HepG2 (cell line): Measurements from ENCODE around the gene TUBA1A. TPM values are rescaled to one million over a fixed set of nuclear protein-coding genes. Genes with fewer than 3 reads are reported as not detected.

Experiments used
- ATAC-seq: fragments of 200-7000 bp; cut with Tn5 transposase; 3 replicates; pipeline ENCODE4 v1.9.1; 2020; ENCODE audit warnings: mild to moderate bottlenecking, moderate library complexity
- BruUV-seq: library from RNA; stranded (reverse); fragments of 400-500 nt; replicated peaks from 2 replicates; lab custom pipeline; 2021; lab: Mats Ljungman, UMichigan
- CTCF ChIA-PET: fragments of 300-600 bp; formaldehyde crosslinking; extraction: SDS; loops from one replicate; lab custom pipeline; 2021; ENCODE audit warnings: low total read pairs, inconsistent platforms, low intra/inter-chr PET ratio; lab: Yijun Ruan, JAX
- POLR2A ChIA-PET: fragments of 350-600 bp; sonication (Branson Sonifier 250); formaldehyde crosslinking; loops from one replicate; lab custom pipeline; 2020; ENCODE audit warnings: antibody characterized with exemption, inconsistent platforms; lab: Yijun Ruan, JAX
- DNase-seq: peaks from one replicate; pipeline ENCODE4 v3.0.0-alpha.2; 2015; ENCODE audit warnings: low spot score
- FAIRE-seq: peaks from 3 replicates; lab custom pipeline; 2011; peaks lifted over from hg19 to GRCh38; lab: Jason Lieb, UNC
- H2AFZ ChIP-seq: one replicate; pipeline ENCODE4 v1.6.1; 2011; ENCODE audit warnings: low read length, inconsistent platforms
- H3K27ac ChIP-seq: fragments of 300-600 bp; 3 replicates; pipeline ENCODE4 v1.8.0; 2011; ENCODE audit warnings: mixed run types, mild to moderate bottlenecking, mixed read lengths, low read length, inconsistent platforms; ENCODE audit not compliant: insufficient read depth; ENCODE audit errors: extremely low read length
- H3K27me3 ChIP-seq, 2 experiments: fragments of 200-600 bp in 1 of 2; 2 replicates in 1 of 2; 3 replicates in 1 of 2; pipeline versions ENCODE4 v1.6.0 to v1.8.0; 2011; ENCODE audit warnings: low read length in 2 of 2, mild to moderate bottlenecking in 2 of 2, moderate library complexity in 2 of 2, inconsistent platforms in 1 of 2; ENCODE audit not compliant: insufficient read depth in 2 of 2, control insufficient read depth in 1 of 2
- H3K36me3 ChIP-seq, 2 experiments: fragments of 200-600 bp in 1 of 2; replicated peaks in 1 of 2; 2 replicates in 1 of 2; 3 replicates in 1 of 2; pipeline versions ENCODE4 v1.5.1 to v1.8.0; 2011; ENCODE audit warnings: low read length in 2 of 2, inconsistent platforms in 1 of 2; ENCODE audit not compliant: insufficient read depth in 2 of 2, control insufficient read depth in 1 of 2
- H3K4me1 ChIP-seq: 2 replicates; pipeline ENCODE4 v1.5.1; 2012; ENCODE audit warnings: low read length, inconsistent platforms; ENCODE audit not compliant: insufficient read depth
- H3K4me2 ChIP-seq: 2 replicates; pipeline ENCODE4 v1.6.0; 2011; ENCODE audit warnings: low read depth, low read length, inconsistent platforms
- H3K4me3 ChIP-seq, 3 experiments: fragments of 200-600 bp in 1 of 3; sonication (generic), shearing (Covaris generic) in 1 of 3; replicated peaks in 1 of 3; 2 replicates each; pipeline ENCODE4 v1.5.1; 2011 to 2016; ENCODE audit warnings: low read length in 3 of 3, inconsistent platforms in 2 of 3, low read depth in 2 of 3, mild to moderate bottlenecking in 2 of 3, control low read depth in 1 of 3, mixed read lengths in 1 of 3; ENCODE audit not compliant: insufficient read depth in 1 of 3
- H3K79me2 ChIP-seq: one replicate; pipeline ENCODE4 v1.6.1; 2011; ENCODE audit warnings: low read length, inconsistent platforms; ENCODE audit not compliant: insufficient read depth
- H3K9ac ChIP-seq: 2 replicates; pipeline ENCODE4 v1.6.0; 2011; ENCODE audit warnings: mild to moderate bottlenecking, low read depth, low read length, inconsistent platforms; ENCODE audit not compliant: insufficient read depth
- H3K9me3 ChIP-seq: 2 replicates; pipeline ENCODE4 v1.5.1; 2012; ENCODE audit warnings: mild to moderate bottlenecking, low read length
- H4K20me1 ChIP-seq: 2 replicates; pipeline ENCODE4 v1.6.0; 2011; ENCODE audit warnings: inconsistent platforms, mild to moderate bottlenecking, low read length, moderate library complexity; ENCODE audit not compliant: insufficient read depth
- ATRX ChIP-seq: sonication (generic); formaldehyde crosslinking; IDR thresholded peaks from 2 replicates; pipeline ENCODE4 v1.4.0; 2020; ENCODE audit warnings: missing genetic modification reagents, borderline replicate concordance
- CREB3 ChIP-seq: sonication (generic); formaldehyde crosslinking; IDR thresholded peaks from 2 replicates; pipeline ENCODE4 v1.5.0; 2020; ENCODE audit warnings: missing genetic modification reagents
- NFIC ChIP-seq: IDR thresholded peaks from 2 replicates; pipeline ENCODE4 v1.6.1; 2012; ENCODE audit warnings: mild to moderate bottlenecking, low read length, inconsistent platforms
- PRMT3 ChIP-seq: sonication (generic); formaldehyde crosslinking; IDR thresholded peaks from 2 replicates; pipeline ENCODE4 v1.8.1; 2022; ENCODE audit warnings: low read depth, mild to moderate bottlenecking, moderate library complexity, missing genetic modification reagents, borderline replicate concordance
- STAG1 ChIP-seq: sonication (generic); formaldehyde crosslinking; IDR thresholded peaks from 2 replicates; pipeline ENCODE4 v1.4.0; 2020; ENCODE audit warnings: missing genetic modification reagents
- ZNF3 ChIP-seq: IDR thresholded peaks from 2 replicates; pipeline ENCODE4 v1.7.0; 2017; ENCODE audit warnings: inconsistent platforms
- ZNF790 ChIP-seq: sonication (generic); formaldehyde crosslinking; IDR thresholded peaks from 2 replicates; pipeline ENCODE4 v1.8.0; 2022; ENCODE audit warnings: missing genetic modification reagents, mild to moderate bottlenecking, borderline replicate concordance
- WGBS: methylation state at CpG from one replicate; pipeline ENCODE4 v1.1.6; 2017; ENCODE audit warnings: low lambda C conversion rate; 5-methylcytosine and 5-hydroxymethylcytosine counted together
- in situ Hi-C: cut with HindIII; loops from 2 replicates; pipeline ENCODE4 v1.10.0; 2017; ENCODE audit warnings: low pct_unique_long_range_greater_than_20kb; ENCODE audit not compliant: extremely low pct_ligation_motif_present
- intact Hi-C: fragments of 100-400 bp; cut with micrococcal nuclease; formaldehyde crosslinking; loops from one replicate; pipeline ENCODE4 v1.10.0; 2022; ENCODE audit not compliant: unreplicated experiment
- polyA plus RNA-seq, 8 experiments: library from polyadenylated mRNA; depleted of rRNA in 3 of 8; stranded (reverse) in 7 of 8; unstranded in 1 of 8; fragments of >200 nt; fragmentation: Illumina TruSeq in 4 of 8; extraction: Trizol in 4 of 8; gene quantifications; 2 replicates each; pipeline versions ENCODE4 v1.2.1 to v1.2.3, GENCODE V29; 2011 to 2016; ENCODE audit warnings: low read depth in 4 of 8, missing spikeins in 1 of 8, mixed read lengths in 1 of 8; ENCODE audit not compliant: insufficient read depth in 1 of 8
- total RNA-seq, 5 experiments: library from RNA; depleted of rRNA; stranded (reverse); fragments of >200 nt; fragmentation: Illumina TruSeq; extraction: Trizol; gene quantifications; 2 replicates each; pipeline ENCODE4 v1.2.3, GENCODE V29; 2016; ENCODE audit warnings: low read depth in 1 of 5

The TUBA1A gene
- total and polyA plus RNA-seq, 2 of the 13 experiments (the other 11 are each of a cell fraction or from before 2014, with no cell fraction given): 20.7 to 24.8 TPM

- DNase-seq (no peak), ATAC-seq (no peak), FAIRE-seq (no peak)
- in situ Hi-C loops (no loop called here), intact Hi-C loops (no loop called here)
- CTCF ChIA-PET: no interaction called here
- H4K20me1 ChIP-seq: no peaks in the 10 kb centered on the region
- BruUV-seq: no TSS peak
- no peak overlapping the region for H3K4me3 ChIP-seq
- H3K4me1 ChIP-seq: no peaks in the 10 kb centered on the region
- H3K27me3 ChIP-seq: peaks cover 0 to 23% of the 10 kb centered on the region in 2 experiments; a peak in 2 of 5 replicates
- no peaks in the 10 kb centered on the region for H3K79me2 ChIP-seq
- POLR2A ChIA-PET: no interaction called here
- TF ChIP-seq STAG1 (CRISPR knock-in tag) (no peak), CREB3 (CRISPR knock-in tag) (no peak), ZNF790 (no peak), ZNF3 (no peak), NFIC (no peak), PRMT3 (CRISPR knock-in tag) (no peak), ATRX (CRISPR knock-in tag) (no peak)
- H3K9ac ChIP-seq: no peak overlapping the region
- no peak overlapping the region for H3K4me2 ChIP-seq
- H3K27ac ChIP-seq: no peak overlapping the region
- no peaks in the 10 kb centered on the region for H3K9me3 ChIP-seq
- H3K36me3 ChIP-seq: no peaks in the 10 kb centered on the region
- no peak overlapping the region for H2AFZ ChIP-seq
- 41% methylated on average over 4 of the region's 4 CpGs for WGBS
Measured at GRCh38 chr12:49201595-49202295, 12.9 kb upstream of the TUBA1A start.
